Measurements from ENCODE around the gene PRKCB. TPM values are rescaled to one million over a fixed set of nuclear protein-coding genes. Genes with fewer than 3 reads are reported as not detected.

PRKCB gene
- total and polyA plus RNA-seq, 9 donors: 0.38 to 5.0 (median 1.2) TPM

DNA sequence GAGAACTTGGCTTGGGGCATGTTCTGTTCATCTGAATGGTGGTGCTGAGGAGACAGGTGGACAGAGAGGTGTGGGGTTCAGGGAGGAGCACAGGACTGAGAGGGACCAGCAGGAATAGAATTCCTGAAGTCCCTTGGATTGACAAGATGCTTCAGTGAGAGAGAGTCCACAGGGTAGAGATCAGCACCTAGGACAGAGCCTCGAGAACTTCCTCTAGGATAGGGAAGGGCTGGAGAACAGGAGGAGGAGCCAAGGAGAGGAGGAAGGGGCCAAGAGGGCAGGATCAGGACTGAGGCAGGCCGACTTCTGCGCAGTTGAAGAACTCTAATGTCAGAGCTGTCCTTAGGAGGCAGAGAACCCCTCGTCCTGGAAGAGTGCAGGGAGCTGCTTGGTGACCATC is 138.4 kb downstream of the PRKCB start:
- Histone ChIP-seq H3K36me3 (no peaks in the 10 kb centered on the region), H3K4me3 (no peak overlapping the region), H3K4me1 (ENCODE audit: insufficient read depth) (no peaks in the 10 kb centered on the region), H3K9me3 (no peaks in the 10 kb centered on the region), H3K27ac (no peak overlapping the region), H3K27me3 (no peaks in the 10 kb centered on the region)
- TF ChIP-seq, protein P1, sequence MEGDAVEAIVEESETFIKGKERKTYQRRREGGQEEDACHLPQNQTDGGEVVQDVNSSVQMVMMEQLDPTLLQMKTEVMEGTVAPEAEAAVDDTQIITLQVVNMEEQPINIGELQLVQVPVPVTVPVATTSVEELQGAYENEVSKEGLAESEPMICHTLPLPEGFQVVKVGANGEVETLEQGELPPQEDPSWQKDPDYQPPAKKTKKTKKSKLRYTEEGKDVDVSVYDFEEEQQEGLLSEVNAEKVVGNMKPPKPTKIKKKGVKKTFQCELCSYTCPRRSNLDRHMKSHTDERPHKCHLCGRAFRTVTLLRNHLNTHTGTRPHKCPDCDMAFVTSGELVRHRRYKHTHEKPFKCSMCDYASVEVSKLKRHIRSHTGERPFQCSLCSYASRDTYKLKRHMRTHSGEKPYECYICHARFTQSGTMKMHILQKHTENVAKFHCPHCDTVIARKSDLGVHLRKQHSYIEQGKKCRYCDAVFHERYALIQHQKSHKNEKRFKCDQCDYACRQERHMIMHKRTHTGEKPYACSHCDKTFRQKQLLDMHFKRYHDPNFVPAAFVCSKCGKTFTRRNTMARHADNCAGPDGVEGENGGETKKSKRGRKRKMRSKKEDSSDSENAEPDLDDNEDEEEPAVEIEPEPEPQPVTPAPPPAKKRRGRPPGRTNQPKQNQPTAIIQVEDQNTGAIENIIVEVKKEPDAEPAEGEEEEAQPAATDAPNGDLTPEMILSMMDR (IDR thresholded peaks at IDR 0.05): no peak
- no peak for TF ChIP-seq EP300 (IDR thresholded peaks at IDR 0.05)
- TF ChIP-seq POLR2A (IDR thresholded peaks at IDR 0.05): no peak
- WGBS, 3 donors: 27 to 32% (median 29%) methylated on average over 4 of the region's 4 CpGs
- intact Hi-C loops (cut with DNase I): no loop called here
- DNase-seq: no peak

DNA sequence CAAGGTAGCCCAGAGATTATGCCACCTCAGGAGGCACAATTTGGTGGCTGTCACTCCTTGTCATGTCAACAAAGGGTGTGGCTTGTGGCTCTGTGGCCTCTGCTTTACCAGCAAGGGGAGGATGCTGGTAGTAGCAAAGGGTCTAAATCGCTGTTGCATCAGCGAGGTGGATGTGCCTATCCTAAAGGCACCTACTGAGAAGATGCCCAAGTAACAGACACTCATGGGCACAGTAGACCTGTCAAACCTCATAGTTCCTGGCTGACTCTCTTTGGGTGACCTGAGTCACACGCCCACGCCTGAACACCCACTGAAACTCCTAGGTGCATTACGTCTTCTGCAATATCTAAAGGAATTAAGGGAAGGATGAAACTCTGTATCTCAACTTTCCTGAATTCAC is 139.5 kb downstream of the PRKCB start:
- no peak for DNase-seq
- Histone ChIP-seq H3K27me3 (no peaks in the 10 kb centered on the region), H3K9me3 (no peaks in the 10 kb centered on the region), H3K4me1 (ENCODE audit: insufficient read depth) (no peaks in the 10 kb centered on the region), H3K4me3 (no peak overlapping the region), H3K36me3 (no peaks in the 10 kb centered on the region), H3K27ac (no peak overlapping the region)
- TF ChIP-seq, protein P1 (IDR thresholded peaks at IDR 0.05): no peak
- TF ChIP-seq POLR2A (IDR thresholded peaks at IDR 0.05): no peak
- TF ChIP-seq EP300 (IDR thresholded peaks at IDR 0.05): no peak
- intact Hi-C loops (cut with DNase I): no loop called here
- 90 to 98% (median 93%) methylated on average over 5 of the region's 5 CpGs for WGBS, 3 donors

DNA sequence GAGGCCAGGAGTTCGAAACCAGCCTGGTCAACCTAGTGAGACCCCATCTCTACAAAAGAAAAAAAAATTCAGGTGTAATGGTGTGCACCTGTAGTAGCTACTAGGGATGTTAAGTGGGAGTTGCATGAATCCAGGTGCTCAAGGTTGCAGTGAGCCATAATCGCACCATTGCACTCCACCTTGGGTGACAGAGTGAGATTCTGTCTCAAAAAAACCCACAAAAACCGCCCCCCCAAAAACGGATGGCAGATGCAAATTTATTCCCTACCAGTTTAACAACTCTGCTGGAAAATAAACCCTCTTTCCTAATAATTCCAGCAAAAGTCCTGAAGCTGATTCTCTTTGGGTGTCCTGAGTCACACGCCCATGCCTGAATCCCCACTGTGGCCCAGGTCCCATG is 140.3 kb downstream of the PRKCB start:
- Histone ChIP-seq H3K27ac (no peak overlapping the region), H3K4me1 (ENCODE audit: insufficient read depth) (no peaks in the 10 kb centered on the region), H3K36me3 (no peaks in the 10 kb centered on the region), H3K27me3 (no peaks in the 10 kb centered on the region), H3K9me3 (no peaks in the 10 kb centered on the region), H3K4me3 (no peak overlapping the region)
- DNase-seq: no peak
- no peak for TF ChIP-seq POLR2A (IDR thresholded peaks at IDR 0.05)
- no peak for TF ChIP-seq EP300 (IDR thresholded peaks at IDR 0.05)
- TF ChIP-seq, protein P1 (IDR thresholded peaks at IDR 0.05): no peak
- intact Hi-C loops (cut with DNase I): no loop called here
- WGBS, 3 donors: 86 to 92% (median 89%) methylated on average over 5 of the region's 5 CpGs

DNA sequence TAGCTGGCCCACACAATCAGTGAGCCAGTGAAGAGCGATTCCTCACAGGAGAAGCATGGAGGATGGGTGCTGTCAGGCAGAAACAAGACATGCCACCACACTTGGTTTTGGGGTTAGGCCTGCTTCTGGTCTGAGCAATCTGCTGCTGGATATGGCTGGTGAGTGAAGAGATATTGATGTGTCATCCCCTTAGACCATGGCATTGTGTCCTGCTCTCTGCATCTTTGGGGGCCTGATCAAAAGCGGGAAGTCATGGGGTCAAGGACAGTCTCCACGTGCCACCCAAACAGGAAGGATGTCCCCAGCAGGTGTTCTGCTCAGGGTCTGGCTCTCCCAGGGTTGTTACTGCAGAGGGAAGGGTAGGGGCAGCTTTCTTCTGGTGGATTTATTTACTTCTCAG is 140.7 kb downstream of the PRKCB start:
- intact Hi-C loops (cut with DNase I): no loop called here
- Histone ChIP-seq H3K27ac (no peak overlapping the region), H3K36me3 (no peaks in the 10 kb centered on the region), H3K9me3 (no peaks in the 10 kb centered on the region), H3K4me1 (ENCODE audit: insufficient read depth) (no peaks in the 10 kb centered on the region), H3K4me3 (no peak overlapping the region), H3K27me3 (no peaks in the 10 kb centered on the region)
- WGBS, 3 donors: 34 to 44% (median 36%) methylated on average over 3 of the region's 3 CpGs
- no peak for DNase-seq
- no peak for TF ChIP-seq POLR2A (IDR thresholded peaks at IDR 0.05)
- no peak for TF ChIP-seq EP300 (IDR thresholded peaks at IDR 0.05)
- TF ChIP-seq, protein P1 (IDR thresholded peaks at IDR 0.05): no peak

DNA sequence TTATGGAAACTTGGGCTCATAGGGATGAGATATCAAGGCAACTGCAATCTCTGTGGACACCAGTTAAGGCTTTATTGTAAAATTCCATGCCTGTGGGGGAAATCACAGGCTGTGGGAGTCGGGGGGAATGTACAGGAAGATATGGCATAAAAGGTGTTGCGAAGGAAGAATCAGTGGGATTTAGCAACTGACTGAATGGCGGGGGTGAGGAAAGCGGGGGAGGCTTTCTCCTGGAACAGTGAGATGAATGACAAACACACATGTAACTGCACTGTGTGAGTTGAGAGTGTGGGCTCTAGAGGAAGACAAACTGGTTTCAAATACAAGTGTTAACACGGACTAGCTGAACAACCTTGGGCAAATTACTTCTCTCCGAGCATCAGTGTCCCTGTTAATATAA is 143.7 kb downstream of the PRKCB start:
- intact Hi-C loops (cut with DNase I): no loop called here
- Histone ChIP-seq H3K36me3 (no peaks in the 10 kb centered on the region), H3K27ac (no peak overlapping the region), H3K27me3 (no peaks in the 10 kb centered on the region), H3K4me1 (ENCODE audit: insufficient read depth) (no peaks in the 10 kb centered on the region), H3K4me3 (no peak overlapping the region), H3K9me3 (no peaks in the 10 kb centered on the region)
- no peak for DNase-seq
- TF ChIP-seq POLR2A (IDR thresholded peaks at IDR 0.05): no peak
- TF ChIP-seq, protein P1 (IDR thresholded peaks at IDR 0.05): no peak
- TF ChIP-seq EP300 (IDR thresholded peaks at IDR 0.05): no peak
- 83 to 86% (median 84%) methylated on average over 6 of the region's 6 CpGs for WGBS, 3 donors

Measured in ovary (tissue), 9 donors.